HEK293T (cell line): ENCODE results near the gene SLAMF9.

Source experiments
- CTCF ChIA-PET: fragments of 350-600 bp; formaldehyde crosslinking; extraction: SDS; loops from one replicate; lab custom pipeline; 2021; ENCODE audit warnings: antibody characterized with exemption, inconsistent platforms; lab: Yijun Ruan, JAX
- POLR2A ChIA-PET: fragments of 350-600 bp; formaldehyde crosslinking; extraction: SDS; loops from one replicate; lab custom pipeline; 2020; ENCODE audit warnings: antibody characterized with exemption, inconsistent platforms; lab: Yijun Ruan, JAX
- DNase-seq: peaks from one replicate; pipeline ENCODE4 v3.0.0; 2012; ENCODE audit warnings: mixed read lengths; ENCODE audit errors: extremely low spot score
- ARNT ChIP-seq: fragments of 450-650 bp; IDR thresholded peaks from 2 replicates; pipeline ENCODE4 v1.6.1; 2017; ENCODE audit warnings: mild to moderate bottlenecking
- BHLHE40 ChIP-seq: fragments of 450-650 bp; IDR thresholded peaks from 2 replicates; pipeline ENCODE4 v1.6.1; 2016; ENCODE audit warnings: mild to moderate bottlenecking, moderate library complexity, borderline replicate concordance
- CTBP1 ChIP-seq: fragments of 450-650 bp; IDR thresholded peaks from 2 replicates; pipeline ENCODE4 v1.6.1; 2016; ENCODE audit warnings: borderline replicate concordance
- ELF4 ChIP-seq: fragments of 450-650 bp; IDR thresholded peaks from 2 replicates; pipeline ENCODE4 v1.6.1; 2017; ENCODE audit warnings: antibody characterized with exemption
- FOXA1 ChIP-seq: fragments of 450-650 bp; IDR thresholded peaks from 2 replicates; pipeline ENCODE4 v1.6.1; 2016; ENCODE audit warnings: mild to moderate bottlenecking
- FOXK2 ChIP-seq: fragments of 450-650 bp; IDR thresholded peaks from 2 replicates; pipeline ENCODE4 v1.6.1; 2016; ENCODE audit warnings: mild to moderate bottlenecking
- FOXM1 ChIP-seq: fragments of 450-650 bp; IDR thresholded peaks from 2 replicates; pipeline ENCODE4 v1.6.1; 2017; ENCODE audit warnings: mild to moderate bottlenecking, borderline replicate concordance
- HDGF ChIP-seq: fragments of 450-650 bp; IDR thresholded peaks from 2 replicates; pipeline ENCODE4 v1.6.1; 2017; ENCODE audit warnings: antibody characterized with exemption, borderline replicate concordance
- L3MBTL2 ChIP-seq: fragments of 450-650 bp; conservative IDR thresholded peaks from 2 replicates; pipeline ENCODE4 v1.6.1; 2016; ENCODE audit warnings: mild to moderate bottlenecking
- LEF1 ChIP-seq: fragments of 450-650 bp; IDR thresholded peaks from 2 replicates; pipeline ENCODE4 v1.6.1; 2017; ENCODE audit warnings: mild to moderate bottlenecking, borderline replicate concordance
- NFRKB ChIP-seq: fragments of 450-650 bp; IDR thresholded peaks from 2 replicates; pipeline ENCODE4 v1.6.1; 2016; ENCODE audit warnings: mild to moderate bottlenecking, moderate library complexity
- SP1 ChIP-seq: fragments of 450-650 bp; IDR thresholded peaks from 2 replicates; pipeline ENCODE4 v1.6.1; 2017
- SUZ12 ChIP-seq: fragments of 450-650 bp; IDR thresholded peaks from 2 replicates; pipeline ENCODE4 v1.6.1; 2016; ENCODE audit warnings: mild to moderate bottlenecking
- TARDBP ChIP-seq: fragments of 450-650 bp; IDR thresholded peaks from 2 replicates; pipeline ENCODE4 v1.6.1; 2016
- ZNF384 ChIP-seq: fragments of 450-650 bp; IDR thresholded peaks from 2 replicates; pipeline ENCODE4 v1.6.1; 2016
- TF ChIP-seq, protein P1 (sequence below): fragments of 450-650 bp; IDR thresholded peaks from 2 replicates; pipeline ENCODE4 v1.6.1; 2016

The SLAMF9 gene

GRCh38 chr1:159980786-159981185 lies 26.7 kb upstream of the SLAMF9 start:
- no peak for DNase-seq
- ChIA-PET POLR2A (no interaction called here), CTCF (no interaction called here)
- no peak for TF ChIP-seq BHLHE40
- no peak for TF ChIP-seq ARNT
- TF ChIP-seq SP1: no peak
- no peak for TF ChIP-seq ZNF384
- no peak for TF ChIP-seq LEF1
- TF ChIP-seq, protein P1, sequence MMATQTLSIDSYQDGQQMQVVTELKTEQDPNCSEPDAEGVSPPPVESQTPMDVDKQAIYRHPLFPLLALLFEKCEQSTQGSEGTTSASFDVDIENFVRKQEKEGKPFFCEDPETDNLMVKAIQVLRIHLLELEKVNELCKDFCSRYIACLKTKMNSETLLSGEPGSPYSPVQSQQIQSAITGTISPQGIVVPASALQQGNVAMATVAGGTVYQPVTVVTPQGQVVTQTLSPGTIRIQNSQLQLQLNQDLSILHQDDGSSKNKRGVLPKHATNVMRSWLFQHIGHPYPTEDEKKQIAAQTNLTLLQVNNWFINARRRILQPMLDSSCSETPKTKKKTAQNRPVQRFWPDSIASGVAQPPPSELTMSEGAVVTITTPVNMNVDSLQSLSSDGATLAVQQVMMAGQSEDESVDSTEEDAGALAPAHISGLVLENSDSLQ: no peak
- no peak for TF ChIP-seq FOXA1
- no peak for TF ChIP-seq TARDBP
- TF ChIP-seq NFRKB: no peak
- TF ChIP-seq FOXK2: no peak
- no peak for TF ChIP-seq CTBP1
- no peak for TF ChIP-seq ELF4
- TF ChIP-seq HDGF: no peak
- no peak for TF ChIP-seq SUZ12
- TF ChIP-seq L3MBTL2: no peak
- TF ChIP-seq FOXM1: no peak

- no peak for TF ChIP-seq ARNT
- no peak for TF ChIP-seq LEF1
- DNase-seq: no peak
- ChIA-PET POLR2A (no interaction called here), CTCF (no interaction called here)
Measured at GRCh38 chr1:159980076-159980475, 26.0 kb upstream of the SLAMF9 start.

DNA sequence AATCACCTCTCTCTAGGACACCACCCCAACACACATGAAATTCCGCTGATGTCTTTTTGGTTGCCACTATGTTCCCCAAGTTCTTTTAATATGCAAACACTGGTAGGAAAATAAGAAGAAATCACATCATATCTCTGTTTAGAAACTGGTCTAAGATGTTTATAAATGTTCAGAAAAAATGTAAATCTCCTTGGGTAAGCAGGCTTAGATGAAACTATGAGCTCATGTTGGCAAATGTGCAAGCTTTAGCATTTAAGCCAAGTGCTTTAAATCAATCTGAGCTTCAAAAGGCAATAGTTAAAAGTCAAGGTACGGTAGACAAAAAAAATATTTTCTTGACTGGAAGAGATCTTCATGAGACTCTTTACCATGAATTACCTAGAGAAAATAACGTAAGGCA lies 25.2 kb upstream of the SLAMF9 start:
- no peak for DNase-seq
- ChIA-PET POLR2A (no interaction called here), CTCF (no interaction called here)
- no peak for TF ChIP-seq L3MBTL2
- TF ChIP-seq TARDBP: no peak
- no peak for TF ChIP-seq HDGF
- TF ChIP-seq FOXA1: no peak
- no peak for TF ChIP-seq FOXK2
- TF ChIP-seq ARNT: no peak
- no peak for TF ChIP-seq ZNF384
- no peak for TF ChIP-seq CTBP1
- TF ChIP-seq BHLHE40: no peak
- no peak for TF ChIP-seq SP1
- no peak for TF ChIP-seq SUZ12
- no peak for TF ChIP-seq ELF4
- no peak for TF ChIP-seq FOXM1
- TF ChIP-seq, protein P1: no peak
- no peak for TF ChIP-seq NFRKB
- TF ChIP-seq LEF1: no peak

DNA sequence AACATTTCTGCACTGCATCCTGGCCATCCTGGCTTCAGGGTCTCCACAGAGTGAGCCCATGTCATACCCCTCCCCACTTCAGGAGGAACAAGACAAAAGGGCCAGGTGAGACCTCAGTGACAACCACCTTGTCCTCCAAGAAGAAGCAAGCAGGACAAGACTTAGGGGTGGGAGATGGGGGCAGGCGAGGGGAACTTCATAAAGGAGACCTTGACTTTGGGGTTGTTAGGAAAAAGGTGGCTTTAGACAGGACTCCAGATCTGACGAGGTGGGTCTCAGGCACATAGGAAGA lies 24.0 kb upstream of the SLAMF9 start:
- TF ChIP-seq SUZ12: no peak
- TF ChIP-seq, protein P1: no peak
- CTCF ChIA-PET: no interaction called here
- DNase-seq: no peak
- POLR2A ChIA-PET: no interaction called here

DNA sequence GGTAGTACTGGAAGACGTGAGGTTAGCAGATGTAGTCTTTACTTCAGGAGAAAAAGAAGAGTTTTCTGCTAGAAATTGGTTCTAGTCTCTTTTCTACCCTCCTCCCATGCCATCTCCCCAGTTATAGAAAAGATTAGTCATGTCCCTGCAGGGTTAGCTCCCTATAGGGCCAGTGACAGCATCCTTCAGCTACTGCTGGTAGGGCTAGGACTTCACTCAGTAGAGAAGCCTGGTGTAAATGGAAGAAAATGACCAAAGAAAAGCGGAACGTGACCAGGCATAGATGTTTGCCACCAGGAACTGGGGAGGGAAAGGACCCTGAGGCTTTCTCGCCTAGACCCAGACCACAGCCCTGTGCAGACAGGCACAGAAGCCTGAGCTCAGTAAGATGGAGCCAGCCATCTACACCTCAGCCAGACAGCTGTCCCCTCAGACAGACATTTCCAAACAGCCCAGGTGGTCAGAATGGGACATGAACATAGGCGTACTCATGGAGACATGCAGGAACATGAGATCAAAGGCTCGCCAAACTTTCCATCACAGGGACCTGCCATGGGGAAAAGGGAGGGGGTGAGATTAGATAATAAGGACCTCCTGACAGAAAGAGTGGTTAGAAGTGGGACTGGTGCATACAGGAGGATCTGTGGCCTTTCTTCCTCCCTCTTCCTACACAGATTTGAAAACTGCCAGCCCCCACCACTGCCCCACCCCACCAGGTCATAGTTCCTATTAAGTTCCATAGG lies 23.5 kb upstream of the SLAMF9 start:
- CTCF ChIA-PET: no interaction called here
- POLR2A ChIA-PET: no interaction called here
- DNase-seq: no peak
- TF ChIP-seq ZNF384: no peak
- TF ChIP-seq TARDBP: no peak
- TF ChIP-seq, protein P1: no peak
- no peak for TF ChIP-seq NFRKB
- no peak for TF ChIP-seq FOXA1
- no peak for TF ChIP-seq ELF4
- no peak for TF ChIP-seq SP1
- no peak for TF ChIP-seq FOXM1
- TF ChIP-seq ARNT: no peak
- no peak for TF ChIP-seq HDGF
- TF ChIP-seq SUZ12: no peak
- no peak for TF ChIP-seq L3MBTL2

- no peak for TF ChIP-seq SP1
- no peak for TF ChIP-seq BHLHE40
- no peak for TF ChIP-seq LEF1
- TF ChIP-seq, protein P1: no peak
- no peak for TF ChIP-seq ZNF384
- CTCF ChIA-PET: no interaction called here
- no peak for DNase-seq
- POLR2A ChIA-PET: no interaction called here
Measured at GRCh38 chr1:159974350-159974965, 20.4 kb upstream of the SLAMF9 start.
